HG03060 (cell line): ENCODE results near the gene GRID1.
"Not testable (repeated sequence)": the region's sequence is repeated elsewhere in the genome, so short reads cannot be mapped to it uniquely, and the experiment has no call there.

ENCODE experiments used
- ATAC-seq: cut with Tn5 transposase; IDR thresholded peaks from one replicate; pipeline ENCODE4 v1.9.1; 2021; ENCODE audit warnings: low read depth, moderate number of reproducible peaks; ENCODE audit not compliant: unreplicated experiment

GRID1 gene

DNA sequence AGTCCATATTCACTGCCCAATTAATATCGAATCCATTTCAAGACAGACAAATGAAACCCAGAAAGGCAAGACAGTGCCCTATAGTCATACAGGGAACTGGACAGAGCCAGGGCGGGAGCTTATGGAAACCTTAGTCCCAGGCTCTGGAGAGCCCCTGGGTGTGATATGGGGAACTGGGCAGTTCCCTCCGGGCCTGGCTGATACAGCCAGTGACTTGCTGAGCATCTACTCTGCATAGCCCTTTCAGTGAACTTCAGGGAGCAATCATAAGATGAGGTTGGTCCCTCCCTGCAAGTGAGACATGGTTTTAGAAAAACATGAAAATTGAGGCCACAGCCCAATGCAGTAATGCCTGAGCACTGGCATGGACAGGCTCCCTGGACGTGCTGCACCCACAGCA is 241.9 kb downstream of the GRID1 start:
- no peak for ATAC-seq

DNA sequence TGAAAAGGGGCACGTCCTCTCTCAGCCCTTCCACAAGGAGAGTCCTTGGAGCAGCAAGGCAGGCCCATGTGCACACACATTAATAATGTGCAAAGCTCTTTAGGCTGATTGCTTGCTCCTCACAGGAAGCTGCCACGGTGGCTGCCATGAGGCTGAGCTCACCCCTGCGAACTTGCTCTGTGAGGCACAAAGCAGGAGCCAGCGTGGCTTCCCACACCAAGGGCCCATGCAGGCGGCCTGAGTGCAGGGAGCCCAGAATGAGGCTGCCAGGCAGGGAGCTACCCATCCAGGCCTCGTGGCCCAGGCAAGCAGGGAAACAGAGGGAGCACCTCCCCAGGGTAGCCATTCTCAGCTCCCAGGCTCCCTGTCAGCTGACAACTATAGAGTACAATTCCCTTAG is 242.9 kb downstream of the GRID1 start:
- ATAC-seq, result no peak

DNA sequence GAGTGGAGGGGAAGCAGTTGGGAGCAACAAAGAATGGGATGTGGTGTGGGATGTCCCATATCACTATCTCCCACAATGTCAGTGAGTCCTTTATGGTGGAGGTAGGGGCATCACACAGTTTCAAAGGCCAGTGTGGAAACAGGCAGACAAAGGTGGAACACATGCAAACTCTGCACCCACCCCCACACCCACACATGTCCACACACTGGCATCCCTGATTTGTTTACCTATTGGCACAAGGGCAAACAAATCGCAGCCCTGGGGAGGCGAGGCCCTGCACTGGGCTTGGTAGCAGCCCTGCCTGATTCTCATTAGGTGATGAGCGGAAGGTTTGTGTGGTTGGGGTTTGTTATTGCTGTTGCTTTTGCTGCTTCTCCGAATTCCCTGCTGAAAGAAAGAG is 243.3 kb downstream of the GRID1 start:
- ATAC-seq, result no peak

DNA sequence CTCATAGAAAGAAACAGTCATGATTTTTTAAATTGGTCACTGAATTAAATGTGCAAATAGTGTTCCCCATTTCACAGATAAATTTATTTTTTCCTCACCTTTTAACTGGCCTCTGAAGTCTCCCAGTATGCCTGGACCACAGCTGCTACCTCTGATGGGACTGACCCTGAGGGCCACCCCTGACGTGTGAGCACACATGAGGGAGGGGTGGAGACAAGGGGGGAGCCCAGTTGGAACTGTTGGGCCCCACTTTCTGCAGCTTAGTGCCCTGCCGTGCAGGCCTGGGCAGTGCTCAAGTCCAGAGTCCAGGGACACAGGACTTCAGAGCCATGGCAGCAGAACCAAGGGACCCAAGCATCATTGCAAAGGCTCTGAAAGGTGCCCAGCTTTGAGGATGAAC is 243.9 kb downstream of the GRID1 start:
- no peak for ATAC-seq

DNA sequence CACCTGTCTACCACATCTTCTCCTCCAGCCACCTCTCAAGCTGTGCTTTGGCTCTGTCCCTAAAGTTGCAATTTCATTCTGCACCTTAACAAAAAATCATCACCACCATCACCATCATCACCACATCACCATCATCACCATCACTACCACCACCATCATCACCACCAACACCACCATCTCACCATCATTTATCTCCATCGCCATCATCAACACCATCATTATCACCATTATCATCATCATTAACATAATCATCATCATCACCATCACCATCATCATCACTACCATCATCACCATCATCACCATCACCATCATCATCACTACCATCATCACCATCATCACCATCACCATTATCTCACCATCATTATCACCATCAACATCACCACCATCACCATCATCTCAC is 245.4 kb downstream of the GRID1 start:
- no peak for ATAC-seq

DNA sequence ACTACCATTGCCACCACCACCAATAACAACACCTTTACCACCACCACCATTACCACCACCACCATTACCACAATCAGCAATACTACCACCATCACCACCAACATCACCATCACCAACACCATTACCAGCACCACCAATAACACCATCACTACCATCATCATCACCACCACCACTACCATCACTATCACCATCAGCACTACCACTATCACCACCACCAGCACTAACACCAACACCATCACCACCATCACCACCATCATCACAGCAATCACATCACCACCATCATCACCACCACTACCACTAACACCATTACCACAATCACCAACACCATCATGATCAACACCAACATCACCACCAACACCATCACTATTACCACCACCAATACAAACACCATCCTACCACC is 249.5 kb downstream of the GRID1 start:
- no peak for ATAC-seq

DNA sequence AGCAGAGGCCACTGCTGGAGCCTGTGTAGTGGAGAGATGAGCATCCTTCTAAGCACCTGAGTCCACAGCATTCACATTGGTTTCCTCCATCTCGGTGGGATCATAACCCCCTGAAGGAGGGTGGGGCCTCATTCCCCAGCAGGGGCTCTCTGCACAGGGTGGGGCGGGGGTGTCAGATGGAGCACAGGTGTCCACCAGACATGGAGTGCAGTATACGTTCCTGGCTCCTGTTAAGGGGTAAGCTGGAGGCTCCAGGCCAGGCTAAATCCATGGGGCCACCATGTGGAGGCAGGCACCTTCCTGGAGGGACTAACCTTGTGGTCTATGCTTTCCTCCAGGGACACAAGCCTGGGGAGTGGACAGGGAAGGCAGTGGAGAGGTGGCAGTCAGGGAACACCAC is 252.6 kb downstream of the GRID1 start:
- ATAC-seq, result no peak

DNA sequence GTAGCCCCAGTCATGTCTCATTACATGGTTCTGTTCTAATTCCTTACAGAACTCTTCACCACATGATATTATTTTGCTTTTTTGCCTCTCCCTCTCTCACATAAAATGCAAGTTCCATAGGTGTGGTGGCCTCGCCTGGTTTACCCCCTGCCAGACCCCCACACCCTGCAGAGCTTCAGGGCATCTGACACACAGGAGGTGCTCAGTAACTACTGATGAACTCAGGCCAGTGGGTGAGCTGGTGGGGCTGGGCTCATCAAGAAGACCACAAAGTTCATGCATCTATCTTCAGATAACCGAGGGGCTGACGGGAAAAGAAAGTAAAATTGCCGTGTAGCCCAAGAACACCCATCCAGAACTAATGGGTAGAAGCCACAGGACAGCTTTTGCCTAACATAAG is 253.1 kb downstream of the GRID1 start:
- no peak for ATAC-seq

DNA sequence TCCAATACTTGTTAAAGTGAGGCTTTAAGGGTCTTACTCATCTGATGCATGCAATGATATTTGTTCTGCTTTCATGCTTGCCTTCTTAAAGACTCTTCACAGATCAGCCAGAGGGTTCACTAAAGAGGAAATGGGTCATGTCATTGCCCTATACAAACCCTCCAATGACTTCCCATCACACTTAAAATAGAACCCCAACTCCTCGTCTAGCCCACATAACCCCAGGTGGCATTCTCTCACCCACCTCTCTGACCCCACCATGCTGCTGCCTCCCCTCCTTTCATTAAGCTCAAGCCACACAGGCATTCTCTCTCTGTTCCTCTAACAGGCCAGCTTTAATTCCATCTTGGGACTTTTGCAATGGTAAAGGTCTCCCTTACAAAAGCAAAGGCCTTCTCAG is 253.6 kb downstream of the GRID1 start:
- no peak for ATAC-seq

DNA sequence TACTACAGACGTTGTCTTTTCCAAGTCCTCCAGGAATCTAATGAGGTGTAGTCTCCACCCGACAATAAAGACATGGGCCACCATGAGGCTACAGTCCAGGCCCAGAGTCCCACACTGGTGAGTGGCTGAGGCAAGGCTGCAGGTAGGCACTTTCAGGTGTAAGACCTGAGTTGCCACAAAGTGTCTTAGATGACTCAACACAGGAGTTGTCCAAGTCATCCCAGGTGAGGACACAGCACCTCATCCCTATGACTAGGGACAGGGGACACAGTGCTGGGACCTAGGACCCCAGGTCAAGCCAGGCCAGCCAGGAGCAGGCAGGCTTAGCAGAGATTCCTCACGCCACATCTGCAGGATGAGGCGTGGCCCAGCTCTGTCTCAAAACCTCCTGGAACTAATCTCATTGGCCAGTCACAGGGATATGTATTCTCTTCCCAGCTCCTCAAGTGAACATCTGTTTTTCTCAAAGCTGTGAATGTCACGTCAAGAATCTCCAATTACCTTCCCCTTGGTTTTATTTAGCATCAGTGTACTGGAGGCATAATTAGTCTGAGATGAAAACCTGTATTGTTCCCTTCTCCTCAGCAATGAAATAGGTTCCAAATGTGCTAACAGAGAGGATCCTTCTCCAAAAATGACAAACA is 254.6 kb downstream of the GRID1 start:
- no peak for ATAC-seq

DNA sequence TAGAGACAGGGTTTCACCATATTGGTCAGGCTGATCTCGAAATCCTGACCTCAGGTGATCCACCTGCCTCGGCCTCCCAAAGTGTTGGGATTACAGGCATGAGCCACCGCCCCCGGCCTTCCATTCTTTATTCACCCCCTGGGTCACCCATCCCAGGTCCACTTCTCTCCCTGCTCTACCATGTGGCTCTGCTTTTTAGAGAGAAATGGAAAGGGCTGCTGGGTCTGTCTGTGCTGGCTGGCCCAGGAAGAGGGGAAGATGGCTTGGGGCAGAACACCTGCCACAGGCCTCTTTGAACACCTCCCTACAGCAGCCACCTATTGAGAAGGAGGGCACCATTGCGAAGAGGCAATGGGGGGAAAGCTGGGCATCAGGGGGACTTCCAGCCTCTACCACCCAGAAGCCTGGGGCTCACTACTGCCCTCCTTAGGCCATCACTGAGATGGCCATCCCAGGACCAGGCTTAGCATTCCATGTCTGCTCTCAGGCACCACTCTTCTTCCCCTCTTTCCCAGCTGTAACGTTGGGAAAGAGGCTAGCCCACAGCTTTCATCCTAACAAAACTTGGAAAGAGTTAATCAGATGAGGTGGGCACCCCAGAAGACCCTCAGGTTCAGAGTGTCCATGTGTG is 256.3 kb downstream of the GRID1 start:
- no peak for ATAC-seq

DNA sequence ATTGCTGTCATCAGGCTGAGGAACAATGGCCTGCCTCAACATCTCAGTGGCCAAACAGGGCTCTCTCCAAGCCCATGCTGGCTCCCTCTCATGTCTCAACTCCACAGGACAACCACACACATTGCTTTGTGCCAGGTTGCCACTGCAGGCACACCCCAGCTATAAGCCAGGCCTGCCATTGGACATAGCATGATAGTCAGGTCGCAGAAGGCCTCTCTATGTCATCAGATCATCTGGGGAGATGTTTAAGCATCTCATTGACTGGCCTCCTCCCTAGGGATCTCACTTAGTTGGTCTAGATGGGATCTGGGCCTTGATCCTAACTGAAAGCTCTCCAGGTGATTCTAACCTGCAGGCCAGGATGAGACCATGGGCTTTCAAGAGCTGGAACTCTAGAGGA is 257.2 kb downstream of the GRID1 start:
- no peak for ATAC-seq

DNA sequence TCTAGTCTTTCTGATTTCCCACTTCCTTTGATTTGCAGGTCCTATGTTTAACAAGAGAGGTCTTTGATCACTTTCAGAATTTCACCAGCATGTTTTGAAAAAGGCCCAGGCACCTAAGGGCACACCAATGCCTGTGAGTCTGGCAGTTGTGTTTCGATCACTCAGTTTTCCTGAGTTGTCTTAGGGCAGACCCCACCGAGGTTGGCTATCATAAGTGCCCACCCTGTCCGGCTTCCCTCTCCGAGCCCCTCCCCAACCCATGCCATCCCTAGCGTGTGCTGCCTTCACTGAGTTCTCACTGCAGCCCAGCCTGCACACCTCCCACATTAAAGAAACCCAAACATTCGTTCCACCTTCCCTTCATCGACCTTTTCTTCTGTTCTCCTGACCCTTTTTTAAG is 257.9 kb downstream of the GRID1 start:
- no peak for ATAC-seq

DNA sequence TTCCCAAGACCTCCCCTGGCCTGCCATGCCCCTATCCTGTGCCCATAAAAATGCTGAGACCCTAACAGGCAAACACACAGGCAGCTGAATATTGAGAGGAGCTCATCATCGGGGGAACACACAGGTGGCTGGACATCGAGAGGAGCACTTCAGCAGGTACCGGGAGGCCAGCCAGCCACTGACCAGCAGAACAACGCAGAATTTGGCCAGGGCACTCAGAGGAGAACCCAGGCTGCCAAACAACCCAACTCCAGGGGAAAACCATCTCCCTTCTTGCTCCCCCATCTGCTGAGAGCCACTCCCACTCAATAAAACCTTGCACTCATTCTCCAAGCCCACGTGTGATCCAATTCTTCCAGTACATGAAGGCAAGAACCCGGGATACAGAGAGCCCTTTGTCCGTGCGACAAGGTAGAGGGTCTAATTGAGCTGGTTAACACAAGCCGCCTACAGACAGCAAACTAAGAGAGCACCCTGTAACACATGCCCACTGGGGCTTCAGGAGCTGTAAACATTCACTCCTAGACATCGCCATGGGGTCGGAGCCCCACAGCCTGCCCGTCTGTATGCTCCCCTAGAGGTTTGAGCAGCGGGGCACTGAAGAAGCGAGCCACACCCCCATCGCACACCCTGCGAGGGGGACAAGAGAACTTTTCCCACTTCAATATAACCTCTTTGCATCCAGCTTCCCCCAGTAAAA is 258.8 kb downstream of the GRID1 start:
- not testable (repeated sequence) for ATAC-seq

DNA sequence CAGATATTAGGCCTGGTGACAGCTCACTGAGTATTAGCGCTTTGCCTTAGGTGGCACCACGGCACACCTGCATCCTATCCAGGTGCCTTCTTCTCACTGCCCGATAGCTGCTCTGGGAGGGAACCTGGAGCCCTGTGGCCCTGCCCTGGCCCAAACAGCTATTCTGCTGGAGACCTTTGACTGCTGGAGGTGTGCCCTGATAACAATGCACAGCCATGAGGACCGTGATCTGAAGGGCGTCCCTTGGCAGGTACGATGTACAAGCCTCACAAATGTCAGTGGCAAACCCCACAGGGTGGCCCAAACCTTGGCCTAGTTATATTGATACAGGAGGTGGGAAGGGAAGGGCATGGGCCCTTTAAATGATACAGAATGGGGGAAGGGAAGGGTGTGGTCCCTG is 259.5 kb downstream of the GRID1 start:
- ATAC-seq, result no peak

DNA sequence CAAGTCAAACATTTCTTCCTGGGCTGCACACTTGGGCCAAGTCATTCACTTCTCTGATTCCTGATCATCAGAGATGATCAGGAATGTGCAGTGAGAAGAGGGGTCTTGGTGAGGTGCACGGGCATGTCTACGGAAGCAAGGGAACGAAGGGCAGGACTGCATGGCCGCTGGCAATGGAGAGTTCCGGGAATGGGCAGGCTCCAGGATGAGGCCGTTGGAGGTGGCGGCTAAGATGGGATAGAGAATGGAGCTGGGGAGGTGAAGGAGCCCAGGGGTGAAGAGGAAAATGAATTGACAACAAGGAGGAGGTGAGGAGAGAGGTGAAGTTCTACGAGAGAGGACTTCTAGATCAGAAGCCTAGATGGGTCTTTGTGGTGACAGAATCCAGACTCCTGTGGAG is 260.0 kb downstream of the GRID1 start:
- ATAC-seq, result no peak

DNA sequence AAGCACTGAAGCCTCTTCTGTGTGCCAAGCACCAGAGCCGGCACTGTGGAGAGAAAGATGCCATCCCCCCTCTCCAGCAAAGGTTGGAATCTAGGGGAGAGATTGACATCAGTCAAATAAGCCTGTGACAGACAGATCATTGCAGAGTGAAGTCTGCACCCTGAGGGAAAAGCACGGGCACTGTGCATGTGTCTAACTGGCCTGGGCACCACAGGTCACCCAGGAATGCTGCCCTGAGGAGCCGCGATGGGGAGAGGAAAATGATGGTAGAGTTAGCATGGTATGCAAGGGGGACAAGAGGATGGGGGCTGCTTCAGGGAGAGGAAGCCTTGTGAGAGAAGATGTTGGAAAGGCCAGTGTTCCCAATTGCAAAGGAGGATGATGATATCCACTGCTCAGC is 261.0 kb downstream of the GRID1 start:
- no peak for ATAC-seq

DNA sequence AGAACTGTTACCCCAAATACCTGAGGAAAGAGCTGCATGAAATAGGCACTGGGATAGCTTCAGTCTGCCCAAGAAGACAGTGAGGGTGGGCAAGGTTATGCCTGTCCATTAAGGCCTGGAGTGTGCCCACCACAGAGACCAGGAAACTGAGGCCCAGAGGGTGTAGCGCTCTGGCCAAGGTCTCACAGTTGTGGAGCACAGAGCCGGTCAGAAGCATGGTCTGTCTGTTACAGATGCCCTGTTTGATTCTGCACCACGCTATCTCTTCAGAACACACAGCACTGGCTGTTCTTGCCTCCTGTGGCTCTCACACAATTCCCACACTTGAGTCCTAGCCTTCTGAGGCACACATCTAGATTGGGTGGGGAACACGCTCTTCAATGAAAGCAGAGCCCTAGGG is 261.4 kb downstream of the GRID1 start:
- no peak for ATAC-seq

DNA sequence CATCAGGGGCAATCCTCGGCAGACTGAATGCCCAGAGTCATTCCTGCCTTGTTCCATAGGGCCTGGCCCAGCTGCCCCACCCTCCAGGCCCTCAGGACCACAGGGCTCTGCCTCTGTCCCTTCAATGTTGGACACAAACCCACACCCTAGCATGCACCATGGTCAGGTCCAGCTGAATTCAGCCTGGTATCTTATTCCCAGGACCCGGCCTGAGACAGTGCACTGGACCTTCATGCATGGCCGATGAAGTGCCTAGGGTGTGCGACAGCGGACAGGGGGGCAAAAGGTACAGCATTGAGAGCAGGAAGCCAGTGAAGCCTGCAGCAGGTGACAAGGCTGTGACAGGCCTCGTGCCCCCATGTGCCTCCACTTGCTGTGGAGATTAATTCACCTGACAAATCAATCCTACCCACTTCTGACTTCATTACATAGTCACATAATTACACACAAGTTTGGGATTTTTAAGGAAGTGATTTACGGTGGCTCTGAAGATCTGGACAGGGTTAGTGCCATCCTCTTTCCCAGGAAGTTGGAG is 261.9 kb downstream of the GRID1 start:
- ATAC-seq, result no peak

DNA sequence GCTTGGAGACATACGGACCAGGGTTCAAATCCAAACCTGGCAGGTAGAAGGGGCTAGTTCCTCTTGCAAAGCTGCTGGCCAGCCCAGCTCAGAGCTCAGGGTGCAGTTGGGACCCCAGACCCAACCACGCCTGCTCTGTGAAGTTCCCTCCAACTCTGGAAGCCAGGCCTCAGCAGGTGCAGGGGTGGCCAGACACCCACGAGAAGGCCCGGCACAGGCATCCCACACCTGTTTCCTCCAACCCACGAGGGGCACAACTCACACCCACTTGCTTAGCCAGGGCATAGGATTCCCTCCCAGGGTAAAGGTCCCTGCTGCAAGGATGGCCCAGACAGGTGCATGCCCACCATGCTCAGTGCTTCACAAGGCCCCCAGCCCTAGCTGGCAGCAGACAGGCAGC is 262.4 kb downstream of the GRID1 start:
- no peak for ATAC-seq

DNA sequence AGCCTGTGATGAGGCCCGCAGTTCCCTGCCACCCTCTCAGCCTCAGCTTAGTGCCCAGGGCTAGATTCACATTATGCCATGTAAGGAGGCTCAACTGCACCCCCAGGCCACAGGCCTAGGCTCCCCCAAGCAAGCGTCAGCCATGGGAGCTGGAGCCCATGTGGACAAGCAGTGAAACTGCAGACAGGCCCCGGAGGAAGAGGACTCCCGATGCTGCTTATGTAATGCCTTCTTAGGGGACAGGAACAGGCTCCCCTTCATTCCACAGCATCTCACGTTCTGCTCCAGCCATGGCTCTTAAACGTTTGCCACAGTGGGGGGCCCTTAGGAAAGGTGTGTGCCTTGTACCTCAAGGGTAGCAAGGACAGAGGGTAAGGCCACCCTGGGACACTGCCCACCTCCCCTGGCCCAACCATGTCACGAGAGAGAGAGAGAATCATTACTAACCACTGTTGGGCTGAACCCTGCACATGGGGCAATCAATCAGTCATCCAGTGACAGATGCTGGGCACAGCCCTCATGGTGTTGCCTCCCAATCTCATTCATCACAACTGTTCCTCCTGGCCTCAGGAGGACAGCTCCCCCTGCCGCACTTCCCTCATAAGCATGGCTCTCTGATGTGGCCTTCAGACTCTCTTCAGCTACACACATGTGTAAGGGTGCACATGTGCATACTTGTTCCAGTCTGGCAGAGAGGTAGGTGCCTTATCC is 263.0 kb downstream of the GRID1 start:
- no peak for ATAC-seq
